ENCODE data around the gene MEDAG. TPM values are rescaled to one million over a fixed set of nuclear protein-coding genes. Genes with fewer than 3 reads are reported as not detected.
A peak's percentile ranks its signal among the peaks of the same experiment; 100 is the strongest.

The MEDAG gene
- total RNA-seq, 6 experiments from 2014 or later = 0.24 to 0.44 (median 0.30) TPM; not detected in 3

- Histone ChIP-seq H3K4me1 (peaks cover 0 to 7% (median 0%) of the 10 kb centered on the region in 4 donors), H3K36me3 (no peaks in the 10 kb centered on the region), H3K4me3 (no peak overlapping the region), H3K27ac (peak overlapping the region in 1 of 3 donors; percentile 14), H3K9me3 (no peaks in the 10 kb centered on the region), H3K27me3 (no peaks in the 10 kb centered on the region)
- ATAC-seq (no peak), DNase-seq (no peak)
- no peak for TF ChIP-seq POLR2A (IDR thresholded peaks at IDR 0.05)
- no peak for TF ChIP-seq CTCF (IDR thresholded peaks at IDR 0.05)
- WGBS (ENCODE audit: insufficient coverage, low coverage, low lambda C conversion rate, missing lambda C conversion rate) = 79% methylated on average over 5 of the region's 5 CpGs
- intact Hi-C loops (cut with DNase I) = no loop called here
Observed at GRCh38 chr13:30864433-30865122, 41.5 kb upstream of the MEDAG start.

DNA sequence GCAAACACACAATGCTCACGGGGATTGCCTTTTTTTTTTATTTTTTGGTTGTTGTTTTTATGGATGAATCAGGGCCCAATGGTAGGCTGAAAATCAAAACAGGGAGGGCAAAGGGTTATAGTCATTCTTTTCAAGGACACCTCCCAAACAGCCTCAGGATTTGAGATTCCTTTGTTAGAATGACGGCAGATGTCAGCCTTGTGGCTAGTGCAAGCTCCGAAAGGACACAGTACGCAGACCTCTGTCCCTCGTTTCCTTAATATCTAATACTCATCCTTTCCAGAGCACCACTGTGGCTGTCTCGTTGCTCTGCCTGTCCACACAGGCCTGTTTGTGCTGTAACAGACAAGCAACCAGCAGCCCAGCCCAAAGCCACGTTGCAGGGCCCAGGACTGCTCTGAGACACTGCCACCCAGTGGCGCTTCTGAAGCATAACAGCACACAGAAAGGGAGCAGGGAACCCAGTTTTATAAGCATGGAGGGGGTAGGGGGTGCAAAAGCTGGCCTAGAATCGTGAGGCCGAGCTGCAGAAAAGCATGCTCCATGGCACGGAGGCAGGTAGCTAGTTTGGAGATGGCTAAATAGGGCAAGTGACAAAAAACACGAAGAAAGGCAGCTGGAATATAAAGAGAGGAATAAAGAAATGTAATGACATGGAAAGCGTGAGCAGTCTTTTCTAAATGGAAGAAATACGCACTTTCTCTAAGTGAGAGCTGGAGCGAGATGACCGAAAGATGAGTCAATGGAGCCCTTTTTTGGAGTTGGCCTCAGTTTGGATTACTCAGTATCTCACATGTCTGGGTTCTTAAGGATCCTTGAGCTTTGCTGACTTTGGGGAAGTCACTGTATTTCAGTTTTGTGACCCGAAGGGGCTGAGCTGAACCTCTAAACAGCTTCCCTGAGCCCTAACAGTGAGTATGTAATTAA lies 40.7 kb upstream of the MEDAG start:
- Histone ChIP-seq H3K27ac (peak overlapping the region in 1 of 3 donors; percentile 14), H3K9me3 (no peaks in the 10 kb centered on the region)
- WGBS (ENCODE audit: insufficient coverage, low coverage, low lambda C conversion rate, missing lambda C conversion rate) = 25% methylated on average over 17 of the region's 17 CpGs

GRCh38 chr13:30866677-30867076 lies 39.4 kb upstream of the MEDAG start:
- ATAC-seq (no peak), DNase-seq (no peak)
- TF ChIP-seq CTCF (IDR thresholded peaks at IDR 0.05) = no peak
- TF ChIP-seq POLR2A (IDR thresholded peaks at IDR 0.05) = no peak
- no peaks in the 10 kb centered on the region for H3K27me3 ChIP-seq
- H3K4me1 ChIP-seq = peaks cover 0 to 7% (median 0%) of the 10 kb centered on the region in 4 donors
- no peak overlapping the region for H3K4me3 ChIP-seq
- no peaks in the 10 kb centered on the region for H3K9me3 ChIP-seq
- no peak overlapping the region for H3K27ac ChIP-seq
- no peaks in the 10 kb centered on the region for H3K36me3 ChIP-seq
- WGBS (ENCODE audit: insufficient coverage, low coverage, low lambda C conversion rate, missing lambda C conversion rate) = 42% methylated on average over 4 of the region's 4 CpGs
- intact Hi-C loops (cut with DNase I) = no loop called here

More for the DNA sequence above, 40.7 kb upstream of the MEDAG start:
- ATAC-seq (peak; percentile 98 to 99 (median 98)), DNase-seq (peak; percentile 75 to 80 (median 76))
- intact Hi-C loops (cut with DNase I) = no loop called here
- no peaks in the 10 kb centered on the region for H3K27me3 ChIP-seq
- TF ChIP-seq CTCF (IDR thresholded peaks at IDR 0.05) = peak; percentile 88 to 94 (median 93)
- TF ChIP-seq POLR2A (IDR thresholded peaks at IDR 0.05) = no peak
- no peaks in the 10 kb centered on the region for H3K36me3 ChIP-seq
- H3K4me1 ChIP-seq = peaks cover 0 to 7% (median 0%) of the 10 kb centered on the region in 4 donors
- no peak overlapping the region for H3K4me3 ChIP-seq

GRCh38 chr13:30867089-30867669 lies 38.9 kb upstream of the MEDAG start:
- intact Hi-C loops (cut with DNase I) = no loop called here

More at GRCh38 chr13:30867089-30867669, 38.9 kb upstream of the MEDAG start:
- ATAC-seq (no peak), DNase-seq (no peak)
- TF ChIP-seq POLR2A (IDR thresholded peaks at IDR 0.05) (no peak), CTCF (IDR thresholded peaks at IDR 0.05) (no peak)
- H3K9me3 ChIP-seq = no peaks in the 10 kb centered on the region
- WGBS (ENCODE audit: insufficient coverage, low coverage, low lambda C conversion rate, missing lambda C conversion rate) = 50% methylated on average over 2 of the region's 3 CpGs
- H3K4me1 ChIP-seq = peaks cover 0 to 7% (median 0%) of the 10 kb centered on the region in 4 donors
- no peaks in the 10 kb centered on the region for H3K27me3 ChIP-seq
- H3K36me3 ChIP-seq = no peaks in the 10 kb centered on the region
- H3K4me3 ChIP-seq = no peak overlapping the region
- H3K27ac ChIP-seq = no peak overlapping the region

Measured in right lobe of liver (tissue), 6 donors.